MM.1S (cell line): ENCODE data around the gene ANXA11.

ENCODE experiments used
- EZH2 ChIP-seq: fragments of 300-600 bp; sonication (generic); optimal IDR thresholded peaks from 2 replicates; pipeline ENCODE3; 2017; ENCODE audit warnings: low read depth, mild to moderate bottlenecking, antibody characterized with exemption, low read length, mixed read lengths
- EZH2phosphoT487 ChIP-seq: fragments of 300-600 bp; sonication (generic); IDR thresholded peaks from 2 replicates; pipeline ENCODE4 v1.6.1; 2018; ENCODE audit warnings: antibody characterized with exemption, low read length
- TF ChIP-seq, protein P1 (sequence below): fragments of 300-600 bp; sonication (generic); IDR thresholded peaks from 2 replicates; pipeline ENCODE4 v1.5.1; 2016; ENCODE audit warnings: antibody characterized with exemption, low read length, mixed read lengths

- no peak for TF ChIP-seq EZH2
- TF ChIP-seq, protein P1, sequence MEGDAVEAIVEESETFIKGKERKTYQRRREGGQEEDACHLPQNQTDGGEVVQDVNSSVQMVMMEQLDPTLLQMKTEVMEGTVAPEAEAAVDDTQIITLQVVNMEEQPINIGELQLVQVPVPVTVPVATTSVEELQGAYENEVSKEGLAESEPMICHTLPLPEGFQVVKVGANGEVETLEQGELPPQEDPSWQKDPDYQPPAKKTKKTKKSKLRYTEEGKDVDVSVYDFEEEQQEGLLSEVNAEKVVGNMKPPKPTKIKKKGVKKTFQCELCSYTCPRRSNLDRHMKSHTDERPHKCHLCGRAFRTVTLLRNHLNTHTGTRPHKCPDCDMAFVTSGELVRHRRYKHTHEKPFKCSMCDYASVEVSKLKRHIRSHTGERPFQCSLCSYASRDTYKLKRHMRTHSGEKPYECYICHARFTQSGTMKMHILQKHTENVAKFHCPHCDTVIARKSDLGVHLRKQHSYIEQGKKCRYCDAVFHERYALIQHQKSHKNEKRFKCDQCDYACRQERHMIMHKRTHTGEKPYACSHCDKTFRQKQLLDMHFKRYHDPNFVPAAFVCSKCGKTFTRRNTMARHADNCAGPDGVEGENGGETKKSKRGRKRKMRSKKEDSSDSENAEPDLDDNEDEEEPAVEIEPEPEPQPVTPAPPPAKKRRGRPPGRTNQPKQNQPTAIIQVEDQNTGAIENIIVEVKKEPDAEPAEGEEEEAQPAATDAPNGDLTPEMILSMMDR, result no peak
- TF ChIP-seq EZH2phosphoT487, result no peak
Observed at GRCh38 chr10:80207768-80208370, 2.5 kb upstream of the ANXA11 start.
